GM10266 (cell line): ENCODE results near the gene FHOD1.

Experiments
- DNase-seq: peaks from one replicate; pipeline ENCODE4 v3.0.0; 2012; ENCODE audit errors: extremely low spot score
- TF ChIP-seq, protein P1 (sequence below): IDR thresholded peaks from 2 replicates; pipeline ENCODE4 v1.5.1; 2012; ENCODE audit warnings: mild to moderate bottlenecking, low read depth; ENCODE audit not compliant: control insufficient read depth, insufficient read depth; ENCODE audit errors: missing control alignments

The FHOD1 gene

DNA sequence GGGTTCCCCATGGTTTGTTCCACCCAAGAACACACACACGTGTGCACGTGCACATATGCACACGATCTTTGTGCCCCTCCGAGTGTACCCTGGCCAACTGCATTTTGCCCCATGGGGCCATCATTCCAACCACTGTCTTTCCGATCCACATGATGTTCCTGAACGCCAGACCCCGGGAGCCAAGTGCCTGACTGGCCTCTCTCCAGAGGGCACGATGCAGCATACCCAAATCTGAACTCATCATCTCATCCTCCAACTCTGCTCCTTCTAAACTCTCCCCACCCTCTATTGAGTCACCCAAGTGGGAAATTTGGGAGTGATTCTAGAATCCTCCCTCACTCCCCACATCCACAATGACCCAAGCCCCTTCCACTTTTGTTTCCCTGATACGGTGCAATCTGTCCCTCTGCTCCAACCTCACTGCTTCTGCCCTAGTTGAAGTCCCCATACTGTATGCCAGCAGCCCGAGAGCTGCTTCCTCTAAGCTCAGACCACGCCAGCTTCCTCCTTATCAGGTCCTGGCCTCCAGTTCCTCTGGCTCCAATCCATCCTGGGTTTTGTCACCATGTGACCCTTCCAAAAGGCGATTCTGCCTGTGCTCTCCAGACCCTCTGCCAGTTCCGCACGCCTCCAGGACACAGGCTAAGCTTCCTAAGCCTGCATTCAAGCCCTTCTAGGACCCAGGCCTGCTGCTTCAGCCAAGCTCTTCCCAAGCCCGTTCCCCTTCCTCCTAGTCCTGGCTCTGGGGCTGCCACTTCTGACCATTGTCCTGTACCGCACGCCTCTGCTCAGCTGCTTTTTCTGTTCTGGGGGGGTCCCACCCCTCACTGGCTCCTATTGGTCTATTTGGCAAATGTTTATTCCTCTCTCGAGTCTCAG, 30.4 kb downstream of the FHOD1 start:
- no peak for DNase-seq
- TF ChIP-seq, protein P1, sequence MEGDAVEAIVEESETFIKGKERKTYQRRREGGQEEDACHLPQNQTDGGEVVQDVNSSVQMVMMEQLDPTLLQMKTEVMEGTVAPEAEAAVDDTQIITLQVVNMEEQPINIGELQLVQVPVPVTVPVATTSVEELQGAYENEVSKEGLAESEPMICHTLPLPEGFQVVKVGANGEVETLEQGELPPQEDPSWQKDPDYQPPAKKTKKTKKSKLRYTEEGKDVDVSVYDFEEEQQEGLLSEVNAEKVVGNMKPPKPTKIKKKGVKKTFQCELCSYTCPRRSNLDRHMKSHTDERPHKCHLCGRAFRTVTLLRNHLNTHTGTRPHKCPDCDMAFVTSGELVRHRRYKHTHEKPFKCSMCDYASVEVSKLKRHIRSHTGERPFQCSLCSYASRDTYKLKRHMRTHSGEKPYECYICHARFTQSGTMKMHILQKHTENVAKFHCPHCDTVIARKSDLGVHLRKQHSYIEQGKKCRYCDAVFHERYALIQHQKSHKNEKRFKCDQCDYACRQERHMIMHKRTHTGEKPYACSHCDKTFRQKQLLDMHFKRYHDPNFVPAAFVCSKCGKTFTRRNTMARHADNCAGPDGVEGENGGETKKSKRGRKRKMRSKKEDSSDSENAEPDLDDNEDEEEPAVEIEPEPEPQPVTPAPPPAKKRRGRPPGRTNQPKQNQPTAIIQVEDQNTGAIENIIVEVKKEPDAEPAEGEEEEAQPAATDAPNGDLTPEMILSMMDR: no peak

- no peak for DNase-seq
- TF ChIP-seq, protein P1: no peak
Observed at GRCh38 chr16:67215706-67216105, 31.6 kb downstream of the FHOD1 start.

DNA sequence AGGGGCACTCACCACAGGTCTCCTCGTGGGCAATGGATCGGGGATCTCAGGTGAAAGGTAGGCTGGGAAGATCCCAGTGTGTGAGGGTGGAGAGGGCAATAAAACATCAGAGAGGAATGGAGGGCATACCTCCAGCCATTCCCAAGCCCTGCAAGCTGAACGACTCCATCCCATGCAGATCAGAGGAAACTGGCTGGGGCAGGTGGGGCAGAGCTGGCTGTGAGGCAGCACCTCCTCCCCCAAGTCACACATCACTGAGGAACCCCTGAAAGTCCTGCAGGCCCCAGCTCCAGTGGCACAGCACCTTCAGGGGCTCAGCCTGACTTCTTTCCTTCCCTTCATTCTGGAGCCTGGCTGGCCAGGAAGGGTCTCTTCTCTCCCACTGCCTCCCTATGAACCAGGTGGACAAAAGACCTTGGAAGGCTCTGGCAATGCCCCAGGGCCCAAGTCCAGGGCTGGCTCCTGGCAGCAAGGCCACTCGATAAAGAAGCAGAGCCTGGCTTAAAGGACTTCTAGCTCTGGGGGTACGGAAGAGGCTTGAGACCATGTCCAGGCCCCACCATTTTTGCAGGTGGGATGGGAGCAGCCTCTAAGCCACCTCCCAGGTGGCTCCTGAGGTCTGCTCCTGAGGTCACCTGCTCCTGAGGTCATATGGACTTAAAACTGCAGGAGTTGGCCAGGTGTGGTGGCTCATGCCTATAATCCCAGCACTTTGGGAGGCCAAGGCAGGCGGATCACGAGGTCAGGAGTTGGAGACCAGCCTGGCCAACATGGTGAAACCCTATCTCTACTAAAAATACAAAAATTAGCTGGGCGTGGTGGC, 33.9 kb downstream of the FHOD1 start:
- TF ChIP-seq, protein P1: no peak
- DNase-seq: no peak

- TF ChIP-seq, protein P1: no peak
- DNase-seq: no peak
Observed at GRCh38 chr16:67212766-67213165, 34.5 kb downstream of the FHOD1 start.

- TF ChIP-seq, protein P1: no peak
- DNase-seq: no peak
Observed at GRCh38 chr16:67211674-67212073, 35.6 kb downstream of the FHOD1 start.

DNA sequence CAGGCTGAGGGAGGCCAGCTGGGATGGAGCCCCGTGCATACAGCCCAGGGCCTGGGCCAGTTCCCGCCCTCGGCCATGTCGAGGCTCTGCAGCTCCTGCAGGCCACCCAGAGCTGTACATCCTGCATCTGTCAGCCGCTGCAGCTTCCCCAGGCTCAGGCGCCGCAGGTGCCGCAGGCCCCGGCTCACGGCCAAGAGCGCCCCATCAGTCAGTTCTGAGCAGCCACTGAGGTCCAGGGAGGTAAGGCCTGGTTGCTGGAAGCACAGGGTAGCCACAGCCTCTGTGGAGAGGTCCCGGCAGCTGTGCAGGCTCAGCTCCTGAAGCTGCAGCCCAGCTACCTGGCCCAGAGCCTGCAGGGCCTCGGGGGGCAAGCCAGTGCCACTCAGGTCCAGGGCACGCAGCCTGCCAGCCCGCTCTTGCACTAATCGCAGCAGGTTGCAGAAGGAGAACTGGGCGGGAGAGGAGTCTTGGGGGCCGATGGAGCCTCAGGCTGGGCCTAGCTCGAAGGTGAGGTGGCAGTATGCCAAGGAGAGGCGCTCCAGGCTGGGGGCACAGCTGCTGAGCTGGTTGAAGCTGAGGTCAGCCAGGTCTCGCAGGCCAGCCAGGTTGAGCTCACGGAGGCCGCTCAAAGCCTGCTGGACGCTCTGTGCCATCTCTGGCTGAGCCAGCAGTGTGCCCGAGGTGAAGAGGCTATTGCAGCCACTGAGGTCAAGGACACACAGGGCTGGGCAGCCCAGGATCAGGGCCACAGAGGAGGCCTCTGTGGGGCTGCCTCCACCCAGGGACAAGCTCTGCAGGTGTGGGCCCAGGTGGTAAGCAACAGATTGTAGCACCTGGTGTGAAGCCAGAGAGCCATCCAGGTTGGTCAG, 37.0 kb downstream of the FHOD1 start:
- TF ChIP-seq, protein P1: no peak
- no peak for DNase-seq
